Stimulated activated CD8-positive, alpha-beta memory T cell treated with anti-CD3 and anti-CD28 coated beads, Interleukin-2, amount 100 ng/mL, for 1 hour (primary cell): ENCODE measurements around the gene TNIP2.
"Not testable (repeated sequence)": the region's sequence is repeated elsewhere in the genome, so short reads cannot be mapped to it uniquely, and the experiment has no call there.

ENCODE experiments used
- DNase-seq, 2 donors: peaks; one replicate each; pipeline ENCODE4 v3.0.0-alpha.2; 2020; ENCODE audit warnings: low read depth in 2 of 2

TNIP2 gene

DNA sequence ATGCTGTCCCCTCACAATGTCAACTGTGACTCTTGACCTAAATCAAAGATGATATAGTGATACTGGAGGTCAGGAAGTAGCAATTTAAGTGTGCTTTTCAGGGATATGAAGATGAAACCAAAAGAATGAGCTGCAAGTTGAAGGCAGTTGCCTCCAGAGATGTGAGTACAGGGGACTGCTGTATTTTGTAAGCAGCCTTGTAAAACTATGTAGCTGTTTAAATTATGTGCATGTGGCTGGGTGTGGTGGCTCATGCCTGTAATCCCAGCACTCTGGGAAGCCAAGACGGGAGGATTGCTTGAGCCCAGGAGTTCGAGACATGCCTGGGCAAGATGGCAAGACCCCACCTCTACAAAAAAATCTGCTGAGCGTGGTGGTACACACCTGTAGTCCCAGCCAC is 15.1 kb upstream of the TNIP2 start:
- no peak for DNase-seq

DNA sequence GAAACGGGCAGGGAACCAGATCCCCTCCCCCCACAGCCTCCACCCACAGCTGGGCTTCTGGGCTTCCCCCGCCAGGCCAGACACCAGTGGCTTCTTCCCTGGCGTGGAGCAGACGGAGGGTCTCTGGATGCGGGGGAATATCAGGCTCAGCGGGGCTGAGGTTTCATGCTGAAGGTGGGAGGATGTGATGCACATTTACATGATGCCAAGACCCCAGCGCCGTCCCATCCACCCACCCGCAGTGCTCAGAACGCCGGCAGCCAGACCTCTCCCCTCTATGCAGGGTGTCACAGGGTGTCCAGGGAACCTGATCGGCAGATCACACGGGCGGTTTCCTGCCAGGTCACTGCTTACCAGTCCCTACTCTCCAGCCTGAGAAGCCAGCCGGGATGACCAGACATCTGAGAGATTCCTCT is 12.8 kb upstream of the TNIP2 start:
- no peak for DNase-seq

DNA sequence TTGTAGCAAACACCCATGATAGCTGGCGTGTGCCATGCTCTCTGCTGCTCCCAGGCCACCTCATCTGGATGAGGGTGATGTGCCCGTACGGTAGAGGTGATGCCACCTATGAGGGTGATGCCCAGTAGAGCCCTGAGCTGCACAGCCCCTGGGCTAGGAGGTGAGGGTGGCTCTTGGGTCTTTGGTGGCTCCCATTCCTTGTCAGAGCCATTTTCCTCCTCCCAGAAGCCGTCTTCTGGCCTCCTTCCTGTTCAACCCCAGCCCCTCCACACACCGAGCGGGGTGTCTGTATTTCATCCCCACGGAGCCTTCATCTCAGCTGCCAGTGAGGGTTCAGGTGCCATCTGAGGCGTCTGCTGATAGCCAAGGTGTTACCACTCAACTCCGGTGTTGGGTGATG is 12.0 kb upstream of the TNIP2 start:
- DNase-seq = no peak

GRCh38 chr4:2767705-2768074 is 11.6 kb upstream of the TNIP2 start:
- no peak for DNase-seq

GRCh38 chr4:2767046-2767704 is 11.0 kb upstream of the TNIP2 start:
- no peak for DNase-seq

- no peak for DNase-seq
Measured at GRCh38 chr4:2765832-2766526, 9.8 kb upstream of the TNIP2 start.

DNA sequence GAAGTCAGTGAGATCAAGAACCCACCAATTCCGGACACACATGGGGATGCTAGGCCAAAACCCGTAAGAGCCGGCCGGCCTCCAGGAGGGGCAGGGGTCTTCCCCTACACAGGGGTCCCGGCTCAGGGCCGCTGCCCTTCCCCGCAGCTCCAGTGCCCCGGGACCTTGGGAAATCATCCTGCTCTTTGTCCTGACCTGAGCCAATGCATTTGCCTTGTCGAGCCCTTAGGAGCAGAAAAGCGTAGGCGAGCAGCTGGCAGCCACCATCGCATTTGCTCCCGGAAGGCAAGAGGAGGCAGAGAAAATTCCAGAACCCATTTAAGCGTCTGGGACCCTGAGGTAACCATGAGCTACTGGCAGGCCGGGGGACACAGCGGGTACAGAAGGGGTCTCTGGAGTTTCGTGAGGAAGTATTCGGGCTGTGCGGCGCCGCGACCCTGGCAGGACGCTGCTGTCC is 7.4 kb upstream of the TNIP2 start:
- no peak for DNase-seq

- not testable (repeated sequence) for DNase-seq
Measured at GRCh38 chr4:2762486-2763370, 6.6 kb upstream of the TNIP2 start.

GRCh38 chr4:2762048-2762447 is 5.9 kb upstream of the TNIP2 start:
- DNase-seq = no peak

DNA sequence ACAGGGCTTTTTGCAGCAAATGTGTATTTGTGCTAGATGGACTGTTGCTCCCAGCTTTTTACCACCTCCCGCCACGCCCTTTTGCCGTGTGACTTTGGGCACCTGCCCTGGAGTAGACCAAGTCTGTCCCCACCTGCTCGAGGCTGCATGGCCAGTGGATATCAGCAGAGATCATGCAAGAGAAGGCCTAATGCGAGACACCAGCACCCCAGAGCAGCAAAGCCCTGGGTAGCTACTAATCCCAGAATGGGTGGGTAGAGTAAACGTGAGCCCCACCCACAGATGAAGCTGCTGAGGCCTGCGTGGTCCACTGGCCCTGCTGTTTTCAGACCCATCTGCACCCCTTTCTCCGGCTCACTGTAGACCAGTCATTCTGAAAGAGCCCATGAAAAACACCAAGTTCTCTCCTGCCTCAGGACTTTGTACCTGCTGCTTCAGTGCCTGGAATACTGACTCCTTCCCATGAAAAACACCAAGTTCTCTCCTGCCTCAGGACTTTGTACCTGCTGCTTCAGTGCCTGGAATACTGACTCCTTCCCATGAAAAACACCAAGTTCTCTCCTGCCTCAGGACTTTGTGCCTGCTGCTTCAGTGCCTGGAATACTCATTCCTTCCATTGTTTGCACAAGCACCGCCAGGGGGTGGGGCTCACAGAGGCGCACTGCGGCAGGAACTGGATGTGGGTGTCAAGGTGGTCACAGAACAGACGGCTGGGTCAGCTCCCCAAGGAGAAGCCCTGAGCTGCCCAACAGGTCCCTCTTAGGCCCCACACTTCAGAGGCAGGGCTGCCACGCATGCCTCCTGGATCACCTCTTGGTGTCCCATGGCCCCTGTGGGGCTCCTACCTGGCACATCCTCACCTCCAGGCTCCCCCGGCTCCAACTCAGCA is 5.1 kb upstream of the TNIP2 start:
- DNase-seq = no peak

GRCh38 chr4:2757426-2757825 is 1.3 kb upstream of the TNIP2 start:
- DNase-seq = no peak

GRCh38 chr4:2756691-2757350 is 685 bp upstream of the TNIP2 start:
- no peak for DNase-seq

GRCh38 chr4:2754848-2755819 is 1.0 kb downstream of the TNIP2 start:
- no peak for DNase-seq

GRCh38 chr4:2753436-2753835 is 2.7 kb downstream of the TNIP2 start:
- DNase-seq = no peak

DNA sequence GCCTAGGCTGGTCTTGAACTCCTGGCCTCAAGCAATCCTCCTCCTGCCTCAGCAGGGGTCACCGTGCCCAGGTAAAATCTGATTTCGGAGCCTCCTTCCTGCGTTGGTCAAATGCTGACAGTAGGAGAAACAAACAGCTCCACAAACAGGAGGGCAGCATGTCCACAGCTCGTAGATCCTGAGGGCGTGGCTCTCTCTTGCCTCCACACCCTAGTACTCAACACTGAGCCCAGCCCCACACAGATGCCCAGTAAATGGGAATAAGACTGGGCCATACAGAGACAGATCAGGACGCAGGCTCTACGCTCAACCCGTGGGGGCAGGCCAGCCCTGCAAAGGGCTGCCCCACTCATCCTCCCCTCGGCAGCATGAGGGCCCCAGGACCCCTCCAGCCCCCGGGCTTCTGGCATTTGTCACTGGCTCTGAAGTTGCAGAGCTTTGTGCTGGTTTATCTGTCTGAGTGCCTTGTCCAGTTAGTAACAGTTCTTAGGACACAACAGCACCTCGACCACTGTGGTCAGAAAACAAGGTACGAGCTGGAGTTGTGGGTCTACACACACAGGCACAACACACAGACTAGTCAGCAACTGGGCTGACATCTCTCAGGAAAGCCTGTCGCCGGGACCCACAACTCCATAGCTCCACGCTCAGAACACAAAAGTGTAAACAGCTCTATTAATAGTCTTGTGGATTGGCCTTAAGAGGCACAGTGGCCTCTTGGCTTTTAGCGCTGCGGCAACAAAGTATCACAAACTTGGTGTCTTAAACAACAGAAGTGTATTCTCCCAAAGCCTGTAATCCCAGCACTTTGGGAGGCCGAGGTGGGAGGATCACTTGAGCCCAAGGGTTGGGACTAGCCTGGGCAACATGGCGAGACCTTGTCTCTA is 5.2 kb downstream of the TNIP2 start:
- DNase-seq = no peak

- no peak for DNase-seq
Measured at GRCh38 chr4:2746891-2747695, 9.0 kb downstream of the TNIP2 start.

- DNase-seq = peak; percentile 55 to 76
Measured at GRCh38 chr4:2745981-2746806, 9.9 kb downstream of the TNIP2 start.
